ENCODE data around the gene JADE3.

Gene JADE3

GRCh38 chrX:46912098-46912602 is at the start of gene JADE3:
TSS of gene JADE3 (plus strand) at chrX:46912421. CDS start at chrX:46984895, 72,474 bp downstream.
- peak; percentile 54 for DNase-seq

- no peak for DNase-seq
Measured at GRCh38 chrX:46863072-46863471, 49.1 kb upstream of the JADE3 start.

- no peak for DNase-seq
Measured at GRCh38 chrX:46864606-46865005, 47.6 kb upstream of the JADE3 start.

GRCh38 chrX:46865281-46865680 is 46.9 kb upstream of the JADE3 start:
- no peak for DNase-seq

GRCh38 chrX:46866726-46867125 is 45.5 kb upstream of the JADE3 start:
- DNase-seq = no peak

- no peak for DNase-seq
Measured at GRCh38 chrX:46873746-46874145, 38.5 kb upstream of the JADE3 start.

- no peak for DNase-seq
Measured at GRCh38 chrX:46876901-46877300, 35.3 kb upstream of the JADE3 start.

GRCh38 chrX:46882266-46882665 is 30.0 kb upstream of the JADE3 start:
- no peak for DNase-seq

GRCh38 chrX:46884799-46885198 is 27.4 kb upstream of the JADE3 start:
- DNase-seq = no peak

GRCh38 chrX:46898207-46898606 is 14.0 kb upstream of the JADE3 start:
- DNase-seq = no peak

GRCh38 chrX:46903458-46904242 is 8.6 kb upstream of the JADE3 start:
- DNase-seq = peak; percentile 65

- no peak for DNase-seq
Measured at GRCh38 chrX:46904626-46905025, 7.6 kb upstream of the JADE3 start.

GRCh38 chrX:46910415-46910814 is 1.8 kb upstream of the JADE3 start:
- DNase-seq = no peak

GRCh38 chrX:46912603-46913491 is 626 bp downstream of the JADE3 start:
- DNase-seq = peak; percentile 36

GRCh38 chrX:46913667-46914066 is 1.4 kb downstream of the JADE3 start:
- peak; percentile 6 for DNase-seq

- no peak for DNase-seq
Measured at GRCh38 chrX:46916273-46916672, 4.1 kb downstream of the JADE3 start.

GRCh38 chrX:46917622-46918021 is 5.4 kb downstream of the JADE3 start:
- no peak for DNase-seq

- DNase-seq = no peak
Measured at GRCh38 chrX:46918434-46918833, 6.2 kb downstream of the JADE3 start.

- no peak for DNase-seq
Measured at GRCh38 chrX:46920235-46920634, 8.0 kb downstream of the JADE3 start.

- DNase-seq = no peak
Measured at GRCh38 chrX:46922611-46923010, 10.4 kb downstream of the JADE3 start.

- no peak for DNase-seq
Measured at GRCh38 chrX:46927718-46928117, 15.5 kb downstream of the JADE3 start.

GRCh38 chrX:46929439-46930261 is 17.4 kb downstream of the JADE3 start:
- DNase-seq = no peak

GRCh38 chrX:46935295-46935694 is 23.1 kb downstream of the JADE3 start:
- DNase-seq = no peak
